HepG2 (cell line): ENCODE measurements around the gene CYP4V2. TPM values are rescaled to one million over a fixed set of nuclear protein-coding genes. Genes with fewer than 3 reads are reported as not detected.

Source experiments
- ATAC-seq: fragments of 200-7000 bp; cut with Tn5 transposase; 3 replicates; pipeline ENCODE4 v1.9.1; 2020; ENCODE audit warnings: mild to moderate bottlenecking, moderate library complexity
- BruUV-seq: library from RNA; stranded (reverse); fragments of 400-500 nt; replicated peaks from 2 replicates; lab custom pipeline; 2021; lab: Mats Ljungman, UMichigan
- CTCF ChIA-PET: fragments of 300-600 bp; formaldehyde crosslinking; extraction: SDS; loops from one replicate; lab custom pipeline; 2021; ENCODE audit warnings: low total read pairs, inconsistent platforms, low intra/inter-chr PET ratio; lab: Yijun Ruan, JAX
- POLR2A ChIA-PET: fragments of 350-600 bp; sonication (Branson Sonifier 250); formaldehyde crosslinking; loops from one replicate; lab custom pipeline; 2020; ENCODE audit warnings: antibody characterized with exemption, inconsistent platforms; lab: Yijun Ruan, JAX
- DNase-seq: peaks from one replicate; pipeline ENCODE4 v3.0.0-alpha.2; 2015; ENCODE audit warnings: low spot score
- FAIRE-seq: peaks from 3 replicates; lab custom pipeline; 2011; peaks lifted over from hg19 to GRCh38; lab: Jason Lieb, UNC
- H2AFZ ChIP-seq: one replicate; pipeline ENCODE4 v1.6.1; 2011; ENCODE audit warnings: low read length, inconsistent platforms
- H3K27ac ChIP-seq: fragments of 300-600 bp; 3 replicates; pipeline ENCODE4 v1.8.0; 2011; ENCODE audit warnings: mixed run types, mild to moderate bottlenecking, mixed read lengths, low read length, inconsistent platforms; ENCODE audit not compliant: insufficient read depth; ENCODE audit errors: extremely low read length
- H3K27me3 ChIP-seq, 2 experiments: fragments of 200-600 bp in 1 of 2; 2 replicates in 1 of 2; 3 replicates in 1 of 2; pipeline versions ENCODE4 v1.6.0 to v1.8.0; 2011; ENCODE audit warnings: low read length in 2 of 2, mild to moderate bottlenecking in 2 of 2, moderate library complexity in 2 of 2, inconsistent platforms in 1 of 2; ENCODE audit not compliant: insufficient read depth in 2 of 2, control insufficient read depth in 1 of 2
- H3K36me3 ChIP-seq, 2 experiments: fragments of 200-600 bp in 1 of 2; replicated peaks in 1 of 2; 2 replicates in 1 of 2; 3 replicates in 1 of 2; pipeline versions ENCODE4 v1.5.1 to v1.8.0; 2011; ENCODE audit warnings: low read length in 2 of 2, inconsistent platforms in 1 of 2; ENCODE audit not compliant: insufficient read depth in 2 of 2, control insufficient read depth in 1 of 2
- H3K4me1 ChIP-seq: 2 replicates; pipeline ENCODE4 v1.5.1; 2012; ENCODE audit warnings: low read length, inconsistent platforms; ENCODE audit not compliant: insufficient read depth
- H3K4me2 ChIP-seq: 2 replicates; pipeline ENCODE4 v1.6.0; 2011; ENCODE audit warnings: low read depth, low read length, inconsistent platforms
- H3K4me3 ChIP-seq, 3 experiments: fragments of 200-600 bp in 1 of 3; sonication (generic), shearing (Covaris generic) in 1 of 3; replicated peaks in 1 of 3; 2 replicates each; pipeline ENCODE4 v1.5.1; 2011 to 2016; ENCODE audit warnings: low read length in 3 of 3, inconsistent platforms in 2 of 3, low read depth in 2 of 3, mild to moderate bottlenecking in 2 of 3, control low read depth in 1 of 3, mixed read lengths in 1 of 3; ENCODE audit not compliant: insufficient read depth in 1 of 3
- H3K79me2 ChIP-seq: one replicate; pipeline ENCODE4 v1.6.1; 2011; ENCODE audit warnings: low read length, inconsistent platforms; ENCODE audit not compliant: insufficient read depth
- H3K9ac ChIP-seq: 2 replicates; pipeline ENCODE4 v1.6.0; 2011; ENCODE audit warnings: mild to moderate bottlenecking, low read depth, low read length, inconsistent platforms; ENCODE audit not compliant: insufficient read depth
- H3K9me3 ChIP-seq: 2 replicates; pipeline ENCODE4 v1.5.1; 2012; ENCODE audit warnings: mild to moderate bottlenecking, low read length
- H4K20me1 ChIP-seq: 2 replicates; pipeline ENCODE4 v1.6.0; 2011; ENCODE audit warnings: inconsistent platforms, mild to moderate bottlenecking, low read length, moderate library complexity; ENCODE audit not compliant: insufficient read depth
- ATRX ChIP-seq: sonication (generic); formaldehyde crosslinking; IDR thresholded peaks from 2 replicates; pipeline ENCODE4 v1.4.0; 2020; ENCODE audit warnings: missing genetic modification reagents, borderline replicate concordance
- HMGA1 ChIP-seq: sonication (generic); formaldehyde crosslinking; conservative IDR thresholded peaks from 2 replicates; pipeline ENCODE4 v1.4.0; 2020; ENCODE audit warnings: missing genetic modification reagents
- KDM5A ChIP-seq: fragments of 200-600 bp; sonication (generic); IDR thresholded peaks from 2 replicates; pipeline ENCODE4 v1.7.0; 2018; ENCODE audit warnings: antibody characterized with exemption, mild to moderate bottlenecking, low read length, borderline replicate concordance
- RBM39 ChIP-seq: fragments of 200-400 bp; formaldehyde crosslinking; IDR thresholded peaks from one replicate; pipeline ENCODE4 v1.6.1; 2018; ENCODE audit warnings: antibody characterized with exemption, mild to moderate bottlenecking, low read depth, low read length; ENCODE audit not compliant: poor library complexity, severe bottlenecking
- TEF ChIP-seq: sonication (generic); formaldehyde crosslinking; IDR thresholded peaks from 2 replicates; pipeline ENCODE4 v1.5.0; 2020; ENCODE audit warnings: missing genetic modification reagents
- THAP7 ChIP-seq: sonication (generic); formaldehyde crosslinking; IDR thresholded peaks from 2 replicates; pipeline ENCODE4 v1.8.1; 2023; ENCODE audit warnings: mild to moderate bottlenecking, missing genetic modification reagents
- ZMYM4 ChIP-seq: sonication (generic); formaldehyde crosslinking; IDR thresholded peaks from 2 replicates; pipeline ENCODE4 v1.8.1; 2023; ENCODE audit warnings: mild to moderate bottlenecking, missing genetic modification reagents
- ZNF281 ChIP-seq: sonication (generic); formaldehyde crosslinking; IDR thresholded peaks from 2 replicates; pipeline ENCODE4 v1.4.0; 2020; ENCODE audit warnings: missing genetic modification reagents, borderline replicate concordance
- ZNF441 ChIP-seq: sonication (generic); formaldehyde crosslinking; IDR thresholded peaks from 2 replicates; pipeline ENCODE4 v1.7.0; 2021; ENCODE audit warnings: missing genetic modification reagents, borderline replicate concordance
- ZNF556 ChIP-seq: sonication (generic); formaldehyde crosslinking; IDR thresholded peaks from 2 replicates; pipeline ENCODE4 v1.4.0; 2020; ENCODE audit warnings: mild to moderate bottlenecking, missing genetic modification reagents, borderline replicate concordance
- ZNF737 ChIP-seq: sonication (generic); formaldehyde crosslinking; IDR thresholded peaks from 2 replicates; pipeline ENCODE4 v1.5.0; 2020; ENCODE audit warnings: missing genetic modification reagents, mild to moderate bottlenecking, borderline replicate concordance
- WGBS: methylation state at CpG from one replicate; pipeline ENCODE4 v1.1.6; 2017; ENCODE audit warnings: low lambda C conversion rate; 5-methylcytosine and 5-hydroxymethylcytosine counted together
- in situ Hi-C: cut with HindIII; loops from 2 replicates; pipeline ENCODE4 v1.10.0; 2017; ENCODE audit warnings: low pct_unique_long_range_greater_than_20kb; ENCODE audit not compliant: extremely low pct_ligation_motif_present
- intact Hi-C: fragments of 100-400 bp; cut with micrococcal nuclease; formaldehyde crosslinking; loops from one replicate; pipeline ENCODE4 v1.10.0; 2022; ENCODE audit not compliant: unreplicated experiment
- polyA plus RNA-seq, 8 experiments: library from polyadenylated mRNA; depleted of rRNA in 3 of 8; stranded (reverse) in 7 of 8; unstranded in 1 of 8; fragments of >200 nt; fragmentation: Illumina TruSeq in 4 of 8; extraction: Trizol in 4 of 8; gene quantifications; 2 replicates each; pipeline versions ENCODE4 v1.2.1 to v1.2.3, GENCODE V29; 2011 to 2016; ENCODE audit warnings: low read depth in 4 of 8, missing spikeins in 1 of 8, mixed read lengths in 1 of 8; ENCODE audit not compliant: insufficient read depth in 1 of 8
- total RNA-seq, 5 experiments: library from RNA; depleted of rRNA; stranded (reverse); fragments of >200 nt; fragmentation: Illumina TruSeq; extraction: Trizol; gene quantifications; 2 replicates each; pipeline ENCODE4 v1.2.3, GENCODE V29; 2016; ENCODE audit warnings: low read depth in 1 of 5
- TF ChIP-seq, protein P1 (sequence below): sonication (generic); formaldehyde crosslinking; IDR thresholded peaks from 2 replicates; pipeline ENCODE4 v1.4.0; 2020; ENCODE audit warnings: missing genetic modification reagents

Gene CYP4V2
- total and polyA plus RNA-seq, 2 of the 13 experiments (the other 11 are each of a cell fraction or from before 2014, with no cell fraction given) = 4.7 to 7.2 TPM

DNA sequence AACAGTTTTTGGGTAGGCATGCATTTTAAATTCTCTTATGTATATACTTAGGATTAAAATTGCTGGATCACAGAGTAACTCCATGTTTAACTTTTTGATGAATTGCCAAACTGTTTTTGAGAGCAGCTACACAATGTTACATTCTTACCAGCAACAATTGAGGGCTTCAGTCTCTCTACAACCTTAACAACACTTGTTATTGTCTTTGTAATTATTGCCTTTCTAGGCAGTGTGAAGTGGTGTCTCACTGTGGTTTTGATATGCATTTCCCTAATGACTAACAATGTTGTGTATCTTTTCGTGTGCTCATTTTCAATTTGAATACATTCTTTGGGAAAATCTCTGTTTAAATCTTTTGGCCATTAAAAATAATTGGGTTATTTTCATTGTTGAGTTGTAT is 57.3 kb downstream of the CYP4V2 start (continued):
- TF ChIP-seq ZNF281 (CRISPR knock-in tag) = no peak

DNA sequence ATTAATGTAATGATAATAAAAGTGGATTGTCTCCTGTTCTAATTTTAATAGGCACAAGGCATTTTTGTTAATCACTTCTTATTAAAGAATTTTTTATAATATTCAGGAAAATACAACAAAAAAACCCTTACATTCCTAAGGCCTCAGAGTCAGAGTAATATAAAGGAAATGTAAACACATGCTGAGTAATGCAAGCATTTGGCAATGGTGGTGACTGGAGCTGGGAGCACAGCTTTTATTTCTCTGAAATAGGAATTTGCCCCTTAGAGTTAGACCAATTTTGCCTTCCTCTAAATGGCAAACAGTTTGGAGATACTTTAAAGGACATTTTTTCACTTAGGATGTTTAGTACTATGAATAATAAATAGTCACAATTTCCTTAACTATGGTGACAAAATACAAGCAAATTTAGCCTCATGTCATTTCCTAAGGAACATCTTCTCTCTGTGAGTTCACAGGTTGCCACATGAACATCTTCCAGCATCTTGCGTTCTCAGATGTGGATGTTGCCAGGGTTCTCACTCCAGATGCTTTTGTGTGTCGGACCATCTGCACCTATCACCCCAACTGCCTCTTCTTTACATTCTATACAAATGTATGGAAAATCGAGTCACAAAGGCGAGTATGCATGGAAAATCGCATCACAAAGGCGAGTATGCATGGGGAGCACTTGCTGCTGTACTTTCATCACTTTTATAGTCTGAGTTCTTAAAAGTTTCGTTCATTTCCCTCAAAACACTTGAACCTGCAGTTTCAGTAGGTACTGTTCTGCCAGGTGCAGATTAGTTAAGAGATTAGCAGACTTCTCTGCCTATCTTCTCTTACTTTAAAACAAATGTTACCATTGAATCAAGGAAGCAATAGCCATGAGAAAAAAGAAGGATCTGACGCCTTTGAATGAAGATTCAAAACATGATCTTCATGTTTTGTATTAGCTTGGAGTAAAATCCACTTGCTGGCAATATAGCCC is 58.7 kb downstream of the CYP4V2 start:
- Histone ChIP-seq H3K9me3 (no peaks in the 10 kb centered on the region), H4K20me1 (no peaks in the 10 kb centered on the region), H3K9ac (no peak overlapping the region), H3K4me1 (peaks cover 18% of the 10 kb centered on the region), H3K4me2 (no peak overlapping the region), H2AFZ (no peak overlapping the region), H3K79me2 (no peaks in the 10 kb centered on the region), H3K36me3 (no peaks in the 10 kb centered on the region), H3K27ac (no peak overlapping the region), H3K4me3 (no peak overlapping the region), H3K27me3 (no peaks in the 10 kb centered on the region)
- CTCF ChIA-PET = no interaction called here
- TF ChIP-seq TEF (CRISPR knock-in tag) = no peak
- TF ChIP-seq ZNF737 (CRISPR knock-in tag) = no peak
- TF ChIP-seq ATRX = no peak
- TF ChIP-seq KDM5A = no peak
- no peak for TF ChIP-seq ZMYM4 (CRISPR knock-in tag)
- TF ChIP-seq HMGA1 (CRISPR knock-in tag) = no peak
- TF ChIP-seq RBM39 = no peak
- no peak for TF ChIP-seq THAP7 (CRISPR knock-in tag)
- no peak for TF ChIP-seq ZNF556 (CRISPR knock-in tag)
- TF ChIP-seq ZNF441 (CRISPR knock-in tag) = no peak
- TF ChIP-seq, protein P1, sequence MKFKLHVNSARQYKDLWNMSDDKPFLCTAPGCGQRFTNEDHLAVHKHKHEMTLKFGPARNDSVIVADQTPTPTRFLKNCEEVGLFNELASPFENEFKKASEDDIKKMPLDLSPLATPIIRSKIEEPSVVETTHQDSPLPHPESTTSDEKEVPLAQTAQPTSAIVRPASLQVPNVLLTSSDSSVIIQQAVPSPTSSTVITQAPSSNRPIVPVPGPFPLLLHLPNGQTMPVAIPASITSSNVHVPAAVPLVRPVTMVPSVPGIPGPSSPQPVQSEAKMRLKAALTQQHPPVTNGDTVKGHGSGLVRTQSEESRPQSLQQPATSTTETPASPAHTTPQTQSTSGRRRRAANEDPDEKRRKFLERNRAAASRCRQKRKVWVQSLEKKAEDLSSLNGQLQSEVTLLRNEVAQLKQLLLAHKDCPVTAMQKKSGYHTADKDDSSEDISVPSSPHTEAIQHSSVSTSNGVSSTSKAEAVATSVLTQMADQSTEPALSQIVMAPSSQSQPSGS (CRISPR knock-in tag) = no peak
- BruUV-seq = no TSS peak
- ATAC-seq (no peak), DNase-seq (no peak), FAIRE-seq (no peak)
- in situ Hi-C loops (no loop called here), intact Hi-C loops (no loop called here)
- POLR2A ChIA-PET = interaction anchor here (1.2 to 2.1 kb wide), 3 partner anchors 10 to 17 kb away, joined by 3 to 22 read pairs (median 6); partner anchors contain the start of gene F11
- 83% methylated on average over 8 of the region's 8 CpGs for WGBS
